Measurements from ENCODE around the gene PIGQ. TPM values are rescaled to one million over a fixed set of nuclear protein-coding genes. Genes with fewer than 3 reads are reported as not detected.

The PIGQ gene
- total RNA-seq, 1 experiment from 2014 or later, result 72.5 TPM

DNA sequence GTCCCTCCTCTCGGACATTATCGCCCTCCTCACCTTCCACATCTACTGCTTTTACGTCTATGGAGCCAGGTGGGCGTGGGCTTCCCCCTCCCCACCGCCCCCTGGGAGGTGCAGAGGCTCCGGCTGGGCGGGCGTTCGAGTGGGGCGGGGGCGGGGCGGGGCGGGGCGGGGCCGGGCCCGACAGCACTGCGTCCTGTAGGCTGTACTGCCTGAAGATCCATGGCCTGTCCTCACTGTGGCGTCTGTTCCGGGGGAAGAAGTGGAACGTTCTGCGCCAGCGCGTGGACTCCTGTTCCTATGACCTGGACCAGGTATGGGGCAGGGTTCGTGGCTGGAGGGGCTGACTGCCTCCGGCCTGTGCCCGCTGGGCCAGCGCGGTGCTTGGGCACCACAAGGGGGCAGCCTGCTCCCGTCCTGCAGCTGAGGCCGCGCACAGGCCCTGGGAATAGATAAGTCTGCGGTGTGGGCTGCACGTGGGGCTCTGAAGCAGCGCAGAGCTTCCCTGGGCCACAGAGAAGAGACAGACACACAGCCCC lies 9.2 kb downstream of the PIGQ start:
- H3K4me2 ChIP-seq, result no peak overlapping the region
- no peak for TF ChIP-seq EZH2 (IDR thresholded peaks at IDR 0.05; ENCODE audit: low read depth)
- TF ChIP-seq CTCF (conservative IDR thresholded peaks at IDR 0.05), result peak; percentile 33; the same call in 1 of the 2 replicates
- POLR2A ChIA-PET (ENCODE audit: unreplicated experiment), result no interaction called here

DNA sequence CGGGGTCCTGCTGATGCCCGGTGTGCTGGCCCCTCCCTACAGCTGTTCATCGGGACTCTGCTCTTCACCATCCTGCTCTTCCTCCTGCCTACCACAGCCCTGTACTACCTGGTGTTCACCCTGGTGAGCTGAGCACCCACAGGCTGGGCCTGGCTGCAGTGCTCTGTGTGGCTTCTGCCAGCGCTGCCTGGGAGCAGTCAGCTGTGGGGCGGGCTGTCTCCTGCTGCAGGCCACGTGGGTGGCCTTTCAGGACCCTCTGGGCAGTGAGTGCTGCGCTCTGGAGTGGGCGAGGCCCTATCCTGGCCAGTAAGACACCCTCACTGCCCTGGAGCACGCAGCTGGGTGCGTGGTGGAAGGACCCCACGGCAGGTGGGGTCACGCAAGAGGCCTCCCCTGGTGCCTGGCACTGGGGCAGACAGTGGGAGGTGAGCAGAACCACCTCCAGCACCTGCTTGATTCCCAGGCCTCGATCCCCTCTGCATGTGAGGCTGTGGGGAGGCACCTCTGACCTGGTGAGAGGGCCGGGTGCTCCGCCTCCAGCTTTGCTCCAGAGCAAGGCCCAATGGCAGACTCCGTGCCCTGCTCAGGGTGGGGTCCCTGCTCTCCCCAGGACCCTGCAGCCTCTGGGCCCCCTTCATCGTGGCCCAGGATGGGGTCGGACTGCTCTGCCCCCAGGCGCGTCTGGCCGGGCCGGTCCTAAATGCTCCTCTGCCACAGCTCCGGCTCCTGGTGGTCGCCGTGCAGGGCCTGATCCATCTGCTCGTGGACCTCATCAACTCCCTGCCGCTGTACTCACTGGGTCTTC lies 10.6 kb downstream of the PIGQ start:
- Histone ChIP-seq H3K79me2 (ENCODE audit: low read depth) (no peaks in the 10 kb centered on the region), H3K9me3 (ENCODE audit: insufficient read depth, low read depth) (no peaks in the 10 kb centered on the region), H4K20me1 (ENCODE audit: insufficient read depth) (no peaks in the 10 kb centered on the region; the same call in 1 of the 2 replicates), H3K27ac (no peak overlapping the region), H3K27me3 (ENCODE audit: insufficient read depth, low read depth) (no peaks in the 10 kb centered on the region), H3K4me2 (no peak overlapping the region), H3K4me1 (replicated peaks; ENCODE audit: insufficient read depth) (no peaks in the 10 kb centered on the region), H3K36me3 (ENCODE audit: low read depth) (no peaks in the 10 kb centered on the region), H3K9me2 (ENCODE audit: insufficient read depth) (no peaks in the 10 kb centered on the region), H3K4me3 (no peak overlapping the region), H2AFZ (no peak overlapping the region), H3F3A (ENCODE audit: insufficient read depth, low read depth) (no peaks in the 10 kb centered on the region; the same call in 1 of the 2 replicates)
- TF ChIP-seq CTCF (conservative IDR thresholded peaks at IDR 0.05) (no peak), EZH2 (IDR thresholded peaks at IDR 0.05; ENCODE audit: low read depth) (no peak)
- DNase-seq, result no peak
- intact Hi-C loops (cut with micrococcal nuclease; ENCODE audit: unreplicated experiment), result no loop called here
- ChIA-PET POLR2A (ENCODE audit: unreplicated experiment) (interaction anchor here (0.5 kb wide), 1 partner anchor 60 kb away, joined by 3 read pairs; no protein-coding TSS in a partner anchor), CTCF (interaction anchor here (0.6 kb wide), 1 partner anchor 16 kb away, joined by 3 read pairs; no protein-coding TSS in a partner anchor)
- no TSS peak for BruUV-seq (replicated peaks)

More for the DNA sequence above, 9.2 kb downstream of the PIGQ start:
- no peaks in the 10 kb centered on the region; the same call in 1 of the 2 replicates for H3F3A ChIP-seq (ENCODE audit: insufficient read depth, low read depth)
- H2AFZ ChIP-seq, result no peak overlapping the region
- no peaks in the 10 kb centered on the region for H3K79me2 ChIP-seq (ENCODE audit: low read depth)
- no peaks in the 10 kb centered on the region for H3K9me2 ChIP-seq (ENCODE audit: insufficient read depth)
- no peak overlapping the region for H3K4me3 ChIP-seq
- intact Hi-C loops (cut with micrococcal nuclease; ENCODE audit: unreplicated experiment), result no loop called here
- no peaks in the 10 kb centered on the region for H4K20me1 ChIP-seq (ENCODE audit: insufficient read depth)
- H3K9me3 ChIP-seq (ENCODE audit: insufficient read depth, low read depth), result no peaks in the 10 kb centered on the region
- no peaks in the 10 kb centered on the region for H3K4me1 ChIP-seq (replicated peaks; ENCODE audit: insufficient read depth)
- no peaks in the 10 kb centered on the region for H3K27me3 ChIP-seq (ENCODE audit: insufficient read depth, low read depth)
- no TSS peak for BruUV-seq (replicated peaks)
- no peak for DNase-seq
- CTCF ChIA-PET, result no interaction called here
- H3K27ac ChIP-seq, result no peak overlapping the region
- no peaks in the 10 kb centered on the region for H3K36me3 ChIP-seq (ENCODE audit: low read depth)

GRCh38 chr16:580946-581498 lies 11.3 kb downstream of the PIGQ start:
- no TSS peak for BruUV-seq (replicated peaks)
- POLR2A ChIA-PET (ENCODE audit: unreplicated experiment), result no interaction called here

More at GRCh38 chr16:580946-581498, 11.3 kb downstream of the PIGQ start:
- intact Hi-C loops (cut with micrococcal nuclease; ENCODE audit: unreplicated experiment), result no loop called here
- DNase-seq, result no peak
- Histone ChIP-seq H2AFZ (no peak overlapping the region), H3K9me3 (ENCODE audit: insufficient read depth, low read depth) (no peaks in the 10 kb centered on the region), H3K27ac (no peak overlapping the region), H3K4me3 (no peak overlapping the region), H3K27me3 (ENCODE audit: insufficient read depth, low read depth) (no peaks in the 10 kb centered on the region), H3F3A (ENCODE audit: insufficient read depth, low read depth) (no peaks in the 10 kb centered on the region; the same call in 1 of the 2 replicates), H4K20me1 (ENCODE audit: insufficient read depth) (no peaks in the 10 kb centered on the region; the same call in 1 of the 2 replicates), H3K9me2 (ENCODE audit: insufficient read depth) (no peaks in the 10 kb centered on the region), H3K79me2 (ENCODE audit: low read depth) (no peaks in the 10 kb centered on the region), H3K36me3 (ENCODE audit: low read depth) (no peaks in the 10 kb centered on the region), H3K4me2 (no peak overlapping the region), H3K4me1 (replicated peaks; ENCODE audit: insufficient read depth) (no peaks in the 10 kb centered on the region)
- TF ChIP-seq CTCF (conservative IDR thresholded peaks at IDR 0.05) (no peak), EZH2 (IDR thresholded peaks at IDR 0.05; ENCODE audit: low read depth) (no peak)
- CTCF ChIA-PET, result no interaction called here

All from PC-9 (cell line).